HG02798 (cell line): ENCODE results near the gene TSPAN18.

Source experiments
- ATAC-seq: cut with Tn5 transposase; IDR thresholded peaks from one replicate; pipeline ENCODE4 v1.9.1; 2021; ENCODE audit warnings: mild to moderate bottlenecking; ENCODE audit not compliant: unreplicated experiment, poor library complexity

The TSPAN18 gene

GRCh38 chr11:44835938-44836337 lies 109.2 kb downstream of the TSPAN18 start:
- ATAC-seq: no peak

- ATAC-seq: no peak
These were observed 110.9 kb downstream of the TSPAN18 start for GRCh38 chr11:44837661-44838060.

DNA sequence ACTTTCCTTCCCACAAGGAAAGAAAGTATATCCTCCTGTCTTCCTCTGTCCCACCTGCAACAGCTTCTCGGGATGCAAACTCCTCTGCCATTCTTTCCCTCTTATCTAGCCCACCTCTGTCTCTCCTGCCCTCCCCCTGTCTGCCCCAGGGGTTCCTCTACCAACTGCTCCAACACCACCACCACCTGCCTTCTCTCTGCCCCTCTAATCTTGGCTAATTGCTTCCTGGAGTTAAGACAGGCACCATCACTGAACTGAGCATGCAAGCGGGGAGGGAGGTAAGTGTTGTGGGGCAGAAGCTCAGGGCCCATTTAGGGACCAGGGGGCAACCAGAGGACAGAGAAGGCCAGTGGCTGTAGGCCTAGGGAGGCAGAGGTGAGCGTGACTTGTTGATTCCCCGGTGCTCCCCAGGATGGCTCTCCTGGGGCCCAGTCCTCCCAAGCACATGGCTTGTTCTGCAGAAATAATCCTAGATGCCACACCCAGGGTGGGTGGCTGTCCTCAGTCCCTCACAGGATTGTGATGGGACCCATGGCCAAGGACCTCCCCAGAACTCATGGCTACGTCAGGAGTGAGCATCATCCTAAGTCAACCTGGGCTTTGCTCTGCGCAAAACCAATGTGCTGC lies 112.8 kb downstream of the TSPAN18 start:
- no peak for ATAC-seq

DNA sequence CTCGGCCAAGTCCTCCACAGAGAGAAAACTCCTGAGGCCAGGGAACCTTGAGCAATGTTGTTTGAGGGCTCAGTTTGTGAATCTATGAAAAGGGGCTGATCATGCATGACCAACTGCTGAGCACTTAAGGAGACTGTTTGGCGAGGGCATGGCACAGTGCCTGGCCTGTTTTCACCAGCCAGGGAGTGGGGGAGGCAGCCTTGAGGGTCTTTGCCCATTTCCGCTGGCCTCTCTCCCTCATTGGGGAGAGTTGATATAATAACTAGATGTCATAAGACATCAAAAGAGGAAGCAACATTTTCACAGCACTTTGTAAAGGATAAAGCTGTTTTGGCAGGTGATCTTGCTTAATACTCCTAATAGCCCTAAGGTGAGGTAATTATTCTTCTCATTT lies 113.3 kb downstream of the TSPAN18 start:
- no peak for ATAC-seq

- no peak for ATAC-seq
These were observed 113.9 kb downstream of the TSPAN18 start for GRCh38 chr11:44840521-44841251.

DNA sequence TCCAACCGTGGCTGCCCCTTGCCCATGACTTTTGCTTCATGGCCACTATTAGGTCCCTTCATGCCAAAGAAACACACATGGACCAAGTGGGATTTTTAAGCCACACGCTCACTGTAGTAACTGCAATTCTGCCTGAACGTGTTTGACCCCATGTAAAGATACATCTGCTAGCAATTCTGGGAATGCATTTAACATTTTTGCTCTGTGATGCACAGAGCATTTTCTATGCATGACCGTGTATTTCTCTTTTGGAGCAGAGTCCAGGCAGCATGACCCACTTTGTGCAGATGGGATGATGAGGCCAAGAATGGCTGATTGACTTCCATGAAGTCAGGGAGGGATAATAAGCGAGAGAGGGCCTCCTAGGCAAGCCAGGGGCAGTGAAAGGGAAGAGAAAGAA lies 115.5 kb downstream of the TSPAN18 start:
- no peak for ATAC-seq

DNA sequence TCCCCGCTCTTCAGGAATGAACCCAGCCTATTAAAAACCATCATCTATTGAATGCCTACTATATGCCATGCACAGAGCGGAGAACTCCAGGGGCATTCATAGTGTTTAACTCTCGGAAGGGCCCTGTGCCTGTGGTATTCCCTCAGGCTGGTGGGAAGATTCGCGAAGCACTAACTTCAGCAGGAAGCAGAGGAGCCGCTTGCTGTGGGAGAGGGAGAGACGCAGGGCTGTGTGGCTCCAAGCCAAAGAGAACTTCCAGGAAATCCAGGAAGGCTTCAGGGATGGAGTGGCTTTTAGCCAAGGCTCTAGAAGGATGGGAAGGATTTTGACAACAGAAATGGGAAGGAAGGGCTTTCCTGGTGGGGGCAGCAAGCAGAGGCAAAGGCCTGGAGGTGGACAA lies 120.1 kb downstream of the TSPAN18 start:
- ATAC-seq: no peak

GRCh38 chr11:44847316-44847715 lies 120.6 kb downstream of the TSPAN18 start:
- no peak for ATAC-seq

GRCh38 chr11:44848203-44848962 lies 121.6 kb downstream of the TSPAN18 start:
- no peak for ATAC-seq

- no peak for ATAC-seq
These were observed 122.2 kb downstream of the TSPAN18 start for GRCh38 chr11:44848963-44849350.

GRCh38 chr11:44849424-44849823 lies 122.7 kb downstream of the TSPAN18 start:
- no peak for ATAC-seq

GRCh38 chr11:44849922-44850321 lies 123.2 kb downstream of the TSPAN18 start:
- no peak for ATAC-seq

DNA sequence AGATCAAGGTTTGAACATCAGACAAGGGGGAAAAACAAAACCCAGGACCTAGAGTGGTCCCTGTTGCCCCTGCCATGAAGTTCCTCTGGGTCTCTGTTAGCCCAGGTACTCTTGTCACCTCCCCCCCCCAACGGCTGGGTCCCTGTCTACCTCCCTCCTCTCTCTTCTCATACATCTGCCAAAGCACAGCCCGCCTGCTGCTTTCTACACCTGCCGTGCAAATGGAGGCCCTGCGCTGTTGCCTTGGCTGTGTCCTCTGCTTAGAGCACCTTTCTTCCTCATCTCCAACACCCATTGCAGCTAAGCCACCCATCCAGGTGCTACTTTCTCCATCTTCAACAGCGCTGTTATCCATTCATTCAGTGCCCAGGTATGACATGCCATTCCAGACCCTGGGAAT lies 124.7 kb downstream of the TSPAN18 start:
- ATAC-seq: no peak

DNA sequence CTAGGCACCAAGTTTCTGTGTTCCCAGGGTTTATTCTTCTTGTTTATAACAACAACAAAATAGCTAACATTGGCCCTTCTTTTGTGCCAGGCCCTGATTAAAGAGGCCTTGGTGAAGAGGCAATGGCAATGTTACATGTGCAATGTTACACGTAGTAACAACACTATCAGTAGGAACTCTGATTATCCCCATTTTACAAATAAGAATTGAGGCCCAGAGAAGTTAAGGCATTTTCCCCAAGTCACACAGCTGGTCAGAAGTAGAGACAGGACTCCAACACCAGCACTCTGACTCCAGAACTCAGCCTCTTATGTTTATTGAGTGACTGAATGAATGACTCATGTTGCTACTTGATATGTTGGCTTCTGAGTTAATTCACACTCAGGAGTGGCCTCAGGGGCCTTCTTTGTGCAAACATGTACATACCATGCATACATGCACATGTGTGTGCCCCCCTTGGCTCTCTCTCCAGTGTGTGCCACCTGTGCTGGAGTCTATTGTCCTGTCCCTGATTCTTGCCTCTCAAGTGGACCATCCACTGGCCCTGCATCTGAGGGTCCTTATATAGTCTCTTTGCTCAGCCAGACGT lies 125.5 kb downstream of the TSPAN18 start:
- no peak for ATAC-seq

- ATAC-seq: no peak
These were observed 126.2 kb downstream of the TSPAN18 start for GRCh38 chr11:44852952-44853351.

- no peak for ATAC-seq
These were observed 126.9 kb downstream of the TSPAN18 start for GRCh38 chr11:44853666-44854065.

DNA sequence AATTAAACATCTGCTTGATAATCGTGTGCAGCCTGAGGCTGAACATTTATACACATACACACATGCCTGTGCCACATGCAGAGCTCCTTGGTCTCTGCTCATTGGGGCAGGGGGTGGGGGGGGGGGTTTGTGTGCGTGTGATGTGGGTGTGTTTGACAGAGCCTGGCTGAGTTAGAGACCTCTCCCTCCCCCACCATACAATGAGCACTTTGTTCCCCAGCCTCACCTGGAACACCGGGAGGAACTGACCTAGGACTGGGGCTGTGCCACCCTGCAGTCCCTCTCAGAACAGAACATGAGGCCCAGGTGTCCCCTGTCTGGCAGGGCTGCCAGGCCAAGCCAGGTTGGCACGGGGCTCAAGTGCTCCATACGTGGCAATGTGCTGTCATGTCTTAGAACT lies 127.3 kb downstream of the TSPAN18 start:
- no peak for ATAC-seq

GRCh38 chr11:44854741-44855492 lies 128.2 kb downstream of the TSPAN18 start:
- ATAC-seq: no peak

- ATAC-seq: no peak
These were observed 128.7 kb downstream of the TSPAN18 start for GRCh38 chr11:44855493-44855849.

GRCh38 chr11:44857490-44858090 lies 130.8 kb downstream of the TSPAN18 start:
- no peak for ATAC-seq
